ENCODE data around the gene ATL2. TPM values are rescaled to one million over a fixed set of nuclear protein-coding genes. Genes with fewer than 3 reads are reported as not detected.

Gene ATL2
- total RNA-seq, 4 donors from 2014 or later, result 206 to 329 (median 253) TPM

DNA sequence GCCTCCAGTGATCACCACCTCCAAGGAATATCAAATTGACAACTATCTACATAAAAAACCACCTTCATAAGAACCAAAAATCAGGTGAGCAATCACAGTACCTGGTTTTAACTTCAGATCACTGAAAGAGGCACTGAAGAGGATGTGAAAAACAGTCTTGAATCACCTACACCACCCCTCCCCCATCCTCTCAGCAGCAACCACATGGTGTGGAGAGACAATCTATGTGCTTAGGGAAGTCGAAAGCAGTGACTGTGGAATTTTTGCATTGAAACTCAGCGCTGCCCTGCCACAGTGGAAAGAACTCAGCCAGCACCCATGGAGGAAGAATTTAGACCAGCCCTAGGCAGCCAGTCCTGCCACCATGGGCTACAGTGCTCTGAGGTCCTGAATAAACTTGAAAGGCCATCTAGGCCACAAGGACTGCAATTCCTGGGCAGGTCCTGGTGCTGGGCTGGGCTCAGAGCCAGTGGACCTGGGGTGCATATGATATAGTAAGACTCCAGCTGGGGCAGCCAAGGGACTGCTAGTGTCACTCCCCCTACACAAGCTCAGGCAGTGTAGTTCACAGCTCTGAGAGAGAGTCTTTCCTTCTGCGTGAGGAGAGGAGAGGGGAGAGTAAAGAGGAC lies 75.6 kb downstream of the ATL2 start:
- Histone ChIP-seq H3K27ac (peak overlapping the region in 3 of 4 donors; percentile 4 to 26 (median 12)), H3K4me1 (peaks cover 2 to 40% (median 6%) of the 10 kb centered on the region in 3 donors), H3K4me3 (no peak overlapping the region), H3K27me3 (no peaks in the 10 kb centered on the region), H3K9me3 (no peaks in the 10 kb centered on the region), H3K36me3 (peaks cover 8 to 88% of the 10 kb centered on the region in 2 donors)
- TF ChIP-seq POLR2AphosphoS5 (IDR thresholded peaks at IDR 0.05) (no peak), EP300 (IDR thresholded peaks at IDR 0.05) (no peak), POLR2A (IDR thresholded peaks at IDR 0.05) (no peak), CTCF (IDR thresholded peaks at IDR 0.05) (no peak)
- no peak for ATAC-seq
- 72 to 83% methylated on average over 2 of the region's 3 CpGs for WGBS, 2 donors (ENCODE audit: low coverage in 1 of 2)

GRCh38 chr2:38298539-38298938 lies 78.5 kb downstream of the ATL2 start:
- H3K27ac ChIP-seq, result no peak overlapping the region
- peaks cover 6 to 47% (median 8%) of the 10 kb centered on the region in 3 donors for H3K4me1 ChIP-seq
- no peak for ATAC-seq
- WGBS, 2 donors (ENCODE audit: low coverage in 1 of 2), result 53 to 90% methylated on average over 2 of the region's 2 CpGs
- H3K27me3 ChIP-seq, result no peaks in the 10 kb centered on the region
- TF ChIP-seq POLR2A (IDR thresholded peaks at IDR 0.05) (no peak), POLR2AphosphoS5 (IDR thresholded peaks at IDR 0.05) (no peak), EP300 (IDR thresholded peaks at IDR 0.05) (no peak), CTCF (IDR thresholded peaks at IDR 0.05) (no peak)
- H3K36me3 ChIP-seq, result peaks cover 8 to 92% of the 10 kb centered on the region in 2 donors
- H3K4me3 ChIP-seq, result no peak overlapping the region
- no peaks in the 10 kb centered on the region for H3K9me3 ChIP-seq

DNA sequence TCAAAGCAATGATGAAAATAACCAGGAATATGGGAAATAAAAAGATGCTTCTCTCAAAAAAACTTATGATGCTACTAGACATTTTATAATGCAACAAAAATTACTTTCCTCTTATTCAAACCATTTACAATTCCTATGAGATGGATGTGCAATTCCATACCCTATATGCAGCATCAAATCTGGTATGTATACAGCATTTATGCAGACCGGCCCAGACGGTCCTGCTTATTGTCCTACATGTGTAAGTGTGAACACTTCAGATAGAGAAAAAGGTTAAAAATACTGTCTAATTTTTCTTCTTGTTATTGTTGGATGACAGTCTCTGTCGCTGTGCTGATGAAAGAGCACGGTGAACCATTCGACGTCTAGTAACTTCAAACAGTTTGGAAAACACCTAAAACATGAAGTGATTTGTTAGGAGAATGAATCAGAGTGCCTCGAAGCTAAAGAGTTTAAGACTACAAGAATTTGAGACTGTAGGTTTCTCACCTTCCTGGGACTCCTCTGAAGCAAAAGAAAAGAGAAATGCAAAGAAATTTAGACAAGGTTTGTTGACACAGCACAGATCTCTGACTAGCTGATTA lies 80.8 kb downstream of the ATL2 start:
- H3K4me3 ChIP-seq, result no peak overlapping the region
- no peaks in the 10 kb centered on the region for H3K27me3 ChIP-seq
- peak overlapping the region in 2 of 4 donors; percentile 4 for H3K27ac ChIP-seq
- 24 to 44% methylated on average over 7 of the region's 7 CpGs for whole genome bisulfite sequencing, 2 donors (ENCODE audit: low coverage in 1 of 2)
- ATAC-seq, result no peak
- H3K4me1 ChIP-seq, result peaks cover under 1 to 24% (median 6%) of the 10 kb centered on the region in 3 donors
- H3K36me3 ChIP-seq, result peaks cover 8 to 71% of the 10 kb centered on the region in 2 donors
- H3K9me3 ChIP-seq, result no peaks in the 10 kb centered on the region
- TF ChIP-seq CTCF (IDR thresholded peaks at IDR 0.05) (no peak), EP300 (IDR thresholded peaks at IDR 0.05) (no peak), POLR2A (IDR thresholded peaks at IDR 0.05) (no peak), POLR2AphosphoS5 (IDR thresholded peaks at IDR 0.05) (no peak)

DNA sequence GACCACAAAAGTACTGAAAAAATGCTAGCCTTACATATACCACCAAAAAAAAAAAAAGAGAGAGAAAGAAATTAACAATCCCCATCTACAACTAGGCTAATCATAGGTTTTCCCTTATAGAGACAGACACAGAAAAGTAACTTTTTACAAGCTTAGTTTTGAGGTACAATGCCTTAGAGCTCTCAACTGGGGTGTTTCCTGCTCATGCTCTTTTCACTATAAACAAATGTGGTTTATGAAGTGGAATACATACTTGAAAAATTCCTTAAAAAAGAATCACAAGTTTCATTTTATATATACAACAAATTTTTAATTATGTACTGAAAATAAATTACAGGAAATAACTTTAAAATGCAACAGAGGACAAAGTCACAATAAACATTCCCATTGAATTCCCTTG lies 82.5 kb downstream of the ATL2 start:
- peaks cover 8 to 56% of the 10 kb centered on the region in 2 donors for H3K36me3 ChIP-seq
- TF ChIP-seq CTCF (IDR thresholded peaks at IDR 0.05) (no peak), EP300 (IDR thresholded peaks at IDR 0.05) (no peak), POLR2AphosphoS5 (IDR thresholded peaks at IDR 0.05) (no peak), POLR2A (IDR thresholded peaks at IDR 0.05) (no peak)
- no peak overlapping the region for H3K27ac ChIP-seq
- no peaks in the 10 kb centered on the region for H3K27me3 ChIP-seq
- no peaks in the 10 kb centered on the region for H3K9me3 ChIP-seq
- ATAC-seq, result no peak
- peaks cover 0 to 19% (median 6%) of the 10 kb centered on the region in 3 donors for H3K4me1 ChIP-seq
- H3K4me3 ChIP-seq, result no peak overlapping the region

Measured in gastroesophageal sphincter (tissue), 4 donors.